LoVo (cell line): ENCODE results near the gene PRKCD.

Experiments used
- DNase-seq: peaks from one replicate; pipeline ENCODE4 v3.0.0-alpha.2; 2016; ENCODE audit warnings: low spot score

The PRKCD gene

GRCh38 chr3:53170325-53171063 lies 9.5 kb downstream of the PRKCD start:
- no peak for DNase-seq

- DNase-seq, result no peak
Measured at GRCh38 chr3:53171064-53171418, 10.0 kb downstream of the PRKCD start.

- DNase-seq, result no peak
Measured at GRCh38 chr3:53171827-53172505, 11.0 kb downstream of the PRKCD start.

GRCh38 chr3:53173107-53173506 lies 12.1 kb downstream of the PRKCD start:
- DNase-seq, result no peak

- no peak for DNase-seq
Measured at GRCh38 chr3:53174346-53175250, 13.6 kb downstream of the PRKCD start.

- DNase-seq, result no peak
Measured at GRCh38 chr3:53175613-53176540, 14.9 kb downstream of the PRKCD start.

GRCh38 chr3:53178246-53178645 lies 17.2 kb downstream of the PRKCD start:
- DNase-seq, result no peak

- DNase-seq, result no peak
Measured at GRCh38 chr3:53179580-53179979, 18.6 kb downstream of the PRKCD start.

GRCh38 chr3:53180305-53181023 lies 19.5 kb downstream of the PRKCD start:
- DNase-seq, result no peak

GRCh38 chr3:53181024-53181371 lies 20.0 kb downstream of the PRKCD start:
- DNase-seq, result no peak

GRCh38 chr3:53181528-53181927 lies 20.5 kb downstream of the PRKCD start:
- DNase-seq, result no peak

- no peak for DNase-seq
Measured at GRCh38 chr3:53182764-53183355, 21.9 kb downstream of the PRKCD start.

- no peak for DNase-seq
Measured at GRCh38 chr3:53183514-53183913, 22.5 kb downstream of the PRKCD start.

- DNase-seq, result no peak
Measured at GRCh38 chr3:53184701-53185100, 23.7 kb downstream of the PRKCD start.

- no peak for DNase-seq
Measured at GRCh38 chr3:53185761-53186465, 24.9 kb downstream of the PRKCD start.

- DNase-seq, result no peak
Measured at GRCh38 chr3:53186726-53187125, 25.7 kb downstream of the PRKCD start.

GRCh38 chr3:53187430-53187829 lies 26.4 kb downstream of the PRKCD start:
- DNase-seq, result no peak

- DNase-seq, result no peak
Measured at GRCh38 chr3:53188136-53188685, 27.2 kb downstream of the PRKCD start.

GRCh38 chr3:53188720-53189119 lies 27.7 kb downstream of the PRKCD start:
- no peak for DNase-seq

- DNase-seq, result no peak
Measured at GRCh38 chr3:53189276-53189675, 28.3 kb downstream of the PRKCD start.
